ENCODE measurements around the gene GET4.

GRCh38 chr7:895451-896052 lies 19.2 kb downstream of the GET4 start:
- TF ChIP-seq CTCF (IDR thresholded peaks at IDR 0.05) = no peak
- TF ChIP-seq ZFX (IDR thresholded peaks at IDR 0.05; ENCODE audit: borderline replicate concordance) = no peak

All from 22Rv1 (cell line).